Mesenchymal stem cell (in vitro differentiated cells and primary cell): ENCODE data around the gene ZFP36L1.
A peak's percentile ranks its signal among the peaks of the same experiment; 100 is the strongest.

Source experiments
- DNase-seq: peaks from one replicate; pipeline ENCODE4 v3.0.0-alpha.2; 2013
- H2AFZ ChIP-seq: one replicate; pipeline ENCODE4 v1.6.1; 2013; ENCODE audit warnings: low read depth, mild to moderate bottlenecking, control low read depth, inconsistent platforms, low read length, moderate library complexity
- H2AK5ac ChIP-seq: 2 replicates; pipeline ENCODE4 v1.6.1; 2013; ENCODE audit warnings: low read length, moderate library complexity, mild to moderate bottlenecking, inconsistent platforms; ENCODE audit not compliant: severe bottlenecking
- H2BK120ac ChIP-seq: one replicate; pipeline ENCODE4 v1.6.1; 2013; ENCODE audit warnings: low read depth, mild to moderate bottlenecking, inconsistent platforms, low read length, moderate library complexity
- H2BK12ac ChIP-seq, 2 experiments: one replicate each; pipeline ENCODE4 v1.6.1; 2013; ENCODE audit warnings: inconsistent platforms in 2 of 2, low read length in 2 of 2, mild to moderate bottlenecking in 2 of 2, moderate library complexity in 2 of 2, control low read depth in 1 of 2
- H2BK15ac ChIP-seq: one replicate; pipeline ENCODE4 v1.6.1; 2013; ENCODE audit warnings: mild to moderate bottlenecking, low read depth, inconsistent platforms; ENCODE audit not compliant: poor library complexity, severe bottlenecking
- H2BK5ac ChIP-seq: 2 replicates; pipeline ENCODE4 v1.6.1; 2013; ENCODE audit warnings: low read depth, mild to moderate bottlenecking, low read length, control low read depth, inconsistent platforms; ENCODE audit not compliant: poor library complexity, severe bottlenecking
- H3K14ac ChIP-seq, 2 experiments: one replicate each; pipeline ENCODE4 v1.6.1; 2013; ENCODE audit warnings: inconsistent platforms in 2 of 2, low read length in 2 of 2, control low read depth in 1 of 2, mild to moderate bottlenecking in 1 of 2, moderate library complexity in 1 of 2
- H3K18ac ChIP-seq, 2 experiments: one replicate each; pipeline ENCODE4 v1.6.1; 2013; ENCODE audit warnings: inconsistent platforms in 2 of 2, low read length in 2 of 2, control low read depth in 1 of 2, low read depth in 1 of 2, mild to moderate bottlenecking in 1 of 2
- H3K23ac ChIP-seq, 2 experiments: one replicate each; pipeline ENCODE4 v1.6.1; 2013; ENCODE audit warnings: inconsistent platforms in 2 of 2, low read length in 2 of 2, mild to moderate bottlenecking in 2 of 2, moderate library complexity in 2 of 2, control low read depth in 1 of 2
- H3K27ac ChIP-seq: 2 replicates; pipeline ENCODE4 v1.5.1; 2013; ENCODE audit warnings: mild to moderate bottlenecking, moderate library complexity, low read length, control low read depth, inconsistent platforms; ENCODE audit not compliant: poor library complexity, severe bottlenecking
- H3K27me3 ChIP-seq, 2 experiments: 2 replicates each; pipeline versions ENCODE4 v1.6.1 to v1.7.0; 2013; ENCODE audit warnings: low read length in 2 of 2, mild to moderate bottlenecking in 2 of 2, moderate library complexity in 2 of 2, control low read depth in 1 of 2, inconsistent platforms in 1 of 2; ENCODE audit not compliant: control insufficient read depth in 1 of 2, insufficient read depth in 1 of 2
- H3K36me3 ChIP-seq, 2 experiments: 2 replicates each; pipeline versions ENCODE4 v1.6.1 to v1.7.0; 2013; ENCODE audit warnings: low read length in 2 of 2, control low read depth in 1 of 2, inconsistent platforms in 1 of 2, low read depth in 1 of 2, mild to moderate bottlenecking in 1 of 2; ENCODE audit not compliant: insufficient read depth in 2 of 2, control insufficient read depth in 1 of 2
- H3K4ac ChIP-seq, 2 experiments: one replicate each; pipeline ENCODE4 v1.6.1; 2013; ENCODE audit warnings: inconsistent platforms in 2 of 2, low read length in 2 of 2, mild to moderate bottlenecking in 2 of 2, moderate library complexity in 2 of 2, control low read depth in 1 of 2, low read depth in 1 of 2
- H3K4me1 ChIP-seq: 2 replicates; pipeline ENCODE4 v1.6.1; 2013; ENCODE audit warnings: low read depth, low read length, control low read depth; ENCODE audit not compliant: control insufficient read depth, insufficient read depth
- H3K4me2 ChIP-seq: 2 replicates; pipeline ENCODE4 v1.6.1; 2013; ENCODE audit warnings: low read length, mild to moderate bottlenecking, inconsistent platforms; ENCODE audit not compliant: poor library complexity, severe bottlenecking
- H3K4me3 ChIP-seq, 2 experiments: 2 replicates each; pipeline versions ENCODE4 v1.5.1 to v1.7.0; 2013; ENCODE audit warnings: low read length in 2 of 2, mild to moderate bottlenecking in 2 of 2, control low read depth in 1 of 2, low read depth in 1 of 2; ENCODE audit not compliant: insufficient read depth in 1 of 2
- H3K79me1 ChIP-seq: replicated peaks from 2 replicates; pipeline ENCODE4 v1.6.1; 2013; ENCODE audit warnings: mild to moderate bottlenecking, control low read depth, low read length, inconsistent platforms; ENCODE audit not compliant: poor library complexity, severe bottlenecking
- H3K9ac ChIP-seq: 2 replicates; pipeline ENCODE4 v1.7.0; 2013; ENCODE audit warnings: mild to moderate bottlenecking, low read length, moderate library complexity
- H3K9me3 ChIP-seq: 2 replicates; pipeline ENCODE4 v1.7.0; 2013; ENCODE audit warnings: mild to moderate bottlenecking, low read length; ENCODE audit not compliant: control insufficient read depth
- H4K8ac ChIP-seq: one replicate; pipeline ENCODE4 v1.6.1; 2013; ENCODE audit warnings: inconsistent platforms, mild to moderate bottlenecking, low read length, moderate library complexity
- H4K91ac ChIP-seq: one replicate; pipeline ENCODE4 v1.6.1; 2013; ENCODE audit warnings: mild to moderate bottlenecking, low read length, inconsistent platforms
- whole genome bisulfite sequencing: methylation state at CpG from one replicate; pipeline ENCODE4 v1.1.7; 2013; ENCODE audit warnings: mixed read lengths; 5-methylcytosine and 5-hydroxymethylcytosine counted together

The ZFP36L1 gene

GRCh38 chr14:68784978-68785533 is 7.8 kb downstream of the ZFP36L1 start:
- Histone ChIP-seq H3K14ac (no peak overlapping the region), H3K9ac (peak overlapping the region; percentile 100), H3K27ac (peak overlapping the region; percentile 84), H3K79me1 (peaks cover 3% of the 10 kb centered on the region), H4K91ac (peak overlapping the region; percentile 14), H2AK5ac (peak overlapping the region; percentile 10), H3K27me3 (no peaks in the 10 kb centered on the region), H2BK15ac (no peak overlapping the region), H2BK120ac (peak overlapping the region; percentile 20), H2BK5ac (no peak overlapping the region), H3K18ac (peak overlapping the region; percentile 40 to 81), H3K23ac (no peak overlapping the region), H2AFZ (no peak overlapping the region), H3K4ac (peak overlapping the region in 1 of 2 experiments; percentile 42), H3K36me3 (peaks cover 22 to 34% of the 10 kb centered on the region in 2 experiments), H3K4me3 (no peak overlapping the region), H2BK12ac (peak overlapping the region; percentile 11 to 44), H3K9me3 (no peaks in the 10 kb centered on the region), H3K4me2 (no peak overlapping the region), H4K8ac (no peak overlapping the region), H3K4me1 (peaks cover 56% of the 10 kb centered on the region)
- peak; percentile 72 for DNase-seq
- 58% methylated on average over 6 of the region's 6 CpGs for WGBS

GRCh38 chr14:68784226-68784910 is 8.5 kb downstream of the ZFP36L1 start:
- no peak overlapping the region for H3K4me3 ChIP-seq

GRCh38 chr14:68783408-68784225 is 9.2 kb downstream of the ZFP36L1 start:
- Histone ChIP-seq H3K36me3 (peaks cover 10 to 21% of the 10 kb centered on the region in 2 experiments), H3K79me1 (peaks cover 3% of the 10 kb centered on the region), H4K8ac (no peak overlapping the region), H2BK12ac (peak overlapping the region; percentile 79 to 88), H3K4me1 (peaks cover 57% of the 10 kb centered on the region), H3K9me3 (no peaks in the 10 kb centered on the region), H2BK120ac (no peak overlapping the region), H3K23ac (no peak overlapping the region), H3K27ac (peak overlapping the region; percentile 73), H3K4ac (peak overlapping the region in 1 of 2 experiments; percentile 62), H2BK5ac (peak overlapping the region; percentile 48), H3K4me2 (no peak overlapping the region), H3K9ac (no peak overlapping the region), H3K14ac (no peak overlapping the region), H2BK15ac (no peak overlapping the region), H2AK5ac (peak overlapping the region; percentile 88), H4K91ac (peak overlapping the region; percentile 67), H3K4me3 (no peak overlapping the region), H3K18ac (peak overlapping the region; percentile 53 to 72), H3K27me3 (no peaks in the 10 kb centered on the region), H2AFZ (no peak overlapping the region)
- no peak for DNase-seq
- 98% methylated on average over 3 of the region's 3 CpGs for WGBS

More at GRCh38 chr14:68784226-68784910, 8.5 kb downstream of the ZFP36L1 start:
- H2BK12ac ChIP-seq, result peak overlapping the region; percentile 79 to 88
- WGBS, result 39% methylated on average over 5 of the region's 5 CpGs
- no peak overlapping the region for H3K14ac ChIP-seq
- peaks cover 15 to 27% of the 10 kb centered on the region in 2 experiments for H3K36me3 ChIP-seq
- peak overlapping the region; percentile 16 for H3K9ac ChIP-seq
- H3K27me3 ChIP-seq, result no peaks in the 10 kb centered on the region
- peak; percentile 67 for DNase-seq
- H3K18ac ChIP-seq, result peak overlapping the region; percentile 53 to 72
- peak overlapping the region; percentile 67 for H4K91ac ChIP-seq
- peak overlapping the region; percentile 48 for H2BK5ac ChIP-seq
- H3K27ac ChIP-seq, result peak overlapping the region; percentile 84
- peaks cover 3% of the 10 kb centered on the region for H3K79me1 ChIP-seq
- no peak overlapping the region for H2BK120ac ChIP-seq
- peak overlapping the region; percentile 60 for H2BK15ac ChIP-seq
- no peak overlapping the region for H3K23ac ChIP-seq
- H3K4ac ChIP-seq, result peak overlapping the region; percentile 46 to 62
- no peak overlapping the region for H2AFZ ChIP-seq
- peaks cover 53% of the 10 kb centered on the region for H3K4me1 ChIP-seq
- no peaks in the 10 kb centered on the region for H3K9me3 ChIP-seq
- peak overlapping the region; percentile 88 for H2AK5ac ChIP-seq
- H3K4me2 ChIP-seq, result no peak overlapping the region
- peak overlapping the region; percentile 43 for H4K8ac ChIP-seq
